Fibroblast of the aortic adventitia (primary cell): Measurements from ENCODE around the gene ASB3. TPM values are rescaled to one million over a fixed set of nuclear protein-coding genes. Genes with fewer than 3 reads are reported as not detected.

Experiments
- DNase-seq: peaks from one replicate; pipeline ENCODE4 v3.0.0-alpha.2; 2010; ENCODE audit warnings: low read depth
- H3K4me3 ChIP-seq: 2 replicates; pipeline ENCODE4 v1.5.1; 2011; ENCODE audit warnings: low read depth, mild to moderate bottlenecking, control low read depth, low read length, moderate library complexity
- total RNA-seq: library from RNA; depleted of rRNA; stranded (reverse); fragments of >200 nt; gene quantifications from 2 replicates; pipeline ENCODE4 v1.2.3, GENCODE V29; 2012; ENCODE audit warnings: low replicate concordance
- TF ChIP-seq, protein P1 (sequence below): IDR thresholded peaks from 2 replicates; pipeline ENCODE4 v1.5.1; 2011; ENCODE audit warnings: mild to moderate bottlenecking, low read length, control low read depth, inconsistent platforms; ENCODE audit not compliant: insufficient read depth

Gene ASB3
- total RNA-seq, 1 donor, result 27.9 TPM

GRCh38 chr2:53655256-53655655 lies 131.5 kb downstream of the ASB3 start:
- TF ChIP-seq, protein P1, sequence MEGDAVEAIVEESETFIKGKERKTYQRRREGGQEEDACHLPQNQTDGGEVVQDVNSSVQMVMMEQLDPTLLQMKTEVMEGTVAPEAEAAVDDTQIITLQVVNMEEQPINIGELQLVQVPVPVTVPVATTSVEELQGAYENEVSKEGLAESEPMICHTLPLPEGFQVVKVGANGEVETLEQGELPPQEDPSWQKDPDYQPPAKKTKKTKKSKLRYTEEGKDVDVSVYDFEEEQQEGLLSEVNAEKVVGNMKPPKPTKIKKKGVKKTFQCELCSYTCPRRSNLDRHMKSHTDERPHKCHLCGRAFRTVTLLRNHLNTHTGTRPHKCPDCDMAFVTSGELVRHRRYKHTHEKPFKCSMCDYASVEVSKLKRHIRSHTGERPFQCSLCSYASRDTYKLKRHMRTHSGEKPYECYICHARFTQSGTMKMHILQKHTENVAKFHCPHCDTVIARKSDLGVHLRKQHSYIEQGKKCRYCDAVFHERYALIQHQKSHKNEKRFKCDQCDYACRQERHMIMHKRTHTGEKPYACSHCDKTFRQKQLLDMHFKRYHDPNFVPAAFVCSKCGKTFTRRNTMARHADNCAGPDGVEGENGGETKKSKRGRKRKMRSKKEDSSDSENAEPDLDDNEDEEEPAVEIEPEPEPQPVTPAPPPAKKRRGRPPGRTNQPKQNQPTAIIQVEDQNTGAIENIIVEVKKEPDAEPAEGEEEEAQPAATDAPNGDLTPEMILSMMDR, result no peak
- no peak overlapping the region for H3K4me3 ChIP-seq
- no peak for DNase-seq

GRCh38 chr2:53654396-53654795 lies 132.4 kb downstream of the ASB3 start:
- TF ChIP-seq, protein P1, result no peak
- peak; percentile 41 for DNase-seq
- H3K4me3 ChIP-seq, result no peak overlapping the region

DNA sequence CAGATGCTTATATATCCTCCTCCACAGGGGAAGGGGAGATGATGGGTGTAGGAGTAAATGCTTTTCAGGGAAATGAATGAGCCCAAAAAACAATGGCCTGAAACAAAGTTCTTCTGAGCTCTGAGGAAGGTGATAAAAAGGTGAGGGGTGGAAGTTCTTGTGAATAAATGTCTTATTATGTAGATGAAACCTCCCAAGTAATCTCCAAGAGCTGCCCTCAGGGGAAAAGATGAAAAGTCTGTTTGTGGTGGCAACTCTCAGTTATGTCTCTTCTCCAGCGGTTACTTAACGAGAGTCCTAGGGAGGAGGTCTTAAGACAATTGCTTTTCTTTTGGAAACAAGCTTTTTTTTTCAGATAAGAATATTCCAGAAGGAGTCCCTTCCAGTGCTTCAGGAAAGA lies 134.6 kb downstream of the ASB3 start:
- no peak for DNase-seq
- TF ChIP-seq, protein P1, result no peak
- H3K4me3 ChIP-seq, result no peak overlapping the region

DNA sequence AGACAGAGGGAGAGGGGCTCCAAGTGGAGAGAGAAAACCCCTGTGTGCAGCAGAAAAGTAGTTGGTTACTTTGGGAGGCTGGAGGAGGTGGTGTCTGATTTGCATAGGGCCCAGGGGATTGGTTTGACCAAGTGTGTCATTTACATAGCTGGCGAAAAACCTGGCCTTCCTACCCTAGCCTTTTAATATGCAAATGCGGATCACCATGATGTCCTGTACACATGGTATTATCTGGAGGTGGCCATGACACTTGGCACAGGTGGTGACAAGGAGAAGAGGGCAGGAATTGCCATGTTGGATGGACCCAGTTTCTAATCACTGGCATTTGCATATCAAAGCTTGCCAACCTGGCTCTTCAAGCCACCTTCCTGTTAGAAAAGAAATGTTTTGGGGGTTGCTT lies 140.0 kb downstream of the ASB3 start:
- TF ChIP-seq, protein P1, result no peak
- no peak for DNase-seq
- no peak overlapping the region for H3K4me3 ChIP-seq

- no peak overlapping the region for H3K4me3 ChIP-seq
- no peak for DNase-seq
- TF ChIP-seq, protein P1, result no peak
Observed at GRCh38 chr2:53641290-53641689, 145.5 kb downstream of the ASB3 start.

- no peak for DNase-seq
- TF ChIP-seq, protein P1, result no peak
- no peak overlapping the region for H3K4me3 ChIP-seq
Observed at GRCh38 chr2:53640466-53640865, 146.3 kb downstream of the ASB3 start.

- no peak overlapping the region for H3K4me3 ChIP-seq
- peak; percentile 9 for DNase-seq
- TF ChIP-seq, protein P1, result no peak
Observed at GRCh38 chr2:53636596-53636995, 150.2 kb downstream of the ASB3 start.
